Prostate gland (tissue), 2 donors: ENCODE results near the gene SMIM1.

Experiments used
- CTCF ChIP-seq, 4 experiments: fragments of 200-600 bp in 2 of 4; fragments of 450-650 bp in 2 of 4; sonication (generic) in 2 of 4; IDR thresholded peaks; 1 replicate in 3 of 4; 2 replicates in 1 of 4; pipeline ENCODE4 v1.5.1; 2016 to 2019; ENCODE audit warnings: antibody characterized with exemption in 4 of 4, mild to moderate bottlenecking in 2 of 4, moderate library complexity in 2 of 4
- POLR2A ChIP-seq: fragments of 450-650 bp; IDR thresholded peaks from one replicate; pipeline ENCODE4 v1.6.1; 2016; ENCODE audit warnings: antibody characterized with exemption, mild to moderate bottlenecking
- POLR2AphosphoS5 ChIP-seq: sonication (generic); formaldehyde crosslinking; IDR thresholded peaks from one replicate; pipeline ENCODE4 v1.6.1; 2017; ENCODE audit warnings: antibody characterized with exemption

DNA sequence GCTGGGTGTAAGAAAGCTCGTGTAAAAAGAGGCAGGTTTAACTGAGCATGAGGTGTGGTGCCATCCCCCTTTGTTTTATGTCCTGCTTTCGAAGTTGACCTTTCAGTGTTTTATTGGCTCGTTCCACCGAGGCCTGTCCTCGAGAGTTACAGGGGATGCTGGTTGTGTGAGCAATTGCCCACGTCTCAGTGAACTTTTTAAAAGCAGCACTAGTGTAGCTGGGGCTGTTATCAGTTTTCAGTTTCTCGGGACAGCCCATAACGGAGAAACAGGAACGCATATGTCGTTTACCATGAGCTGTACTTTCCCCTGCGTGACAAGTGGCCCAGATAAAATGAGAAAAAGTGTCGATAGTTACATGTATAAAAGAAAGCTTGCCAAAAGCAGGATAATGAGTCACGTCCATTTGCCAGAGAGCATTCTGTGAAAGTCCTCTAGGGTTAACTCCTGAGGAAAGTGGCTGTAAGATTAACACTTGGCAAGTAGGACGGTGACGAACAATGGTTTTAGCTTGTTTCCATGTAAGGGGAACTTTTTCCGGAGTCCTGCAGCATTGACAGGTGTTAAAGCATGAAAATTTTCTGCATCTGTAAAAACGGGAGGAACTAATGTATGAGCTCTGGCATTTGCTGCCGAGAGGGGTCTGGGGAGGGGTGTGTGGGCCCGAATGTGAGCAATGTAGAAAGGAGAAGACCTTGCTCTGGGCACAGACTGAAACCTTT lies 31.5 kb downstream of the SMIM1 start:
- TF ChIP-seq CTCF (IDR thresholded peaks at IDR 0.05) (no peak), POLR2A (no peak), POLR2AphosphoS5 (no peak)
